Stomach (tissue), 4 donors: Measurements from ENCODE around the gene MAPK7.

Experiments used
- CTCF ChIP-seq, 7 experiments: fragments of 450-650 bp in 4 of 7; fragments of 200-600 bp in 3 of 7; sonication (generic) in 3 of 7; IDR thresholded peaks; one replicate each; pipeline ENCODE4 v1.5.1; 2016 to 2019; ENCODE audit warnings: antibody characterized with exemption in 7 of 7, control low read depth in 2 of 7, mild to moderate bottlenecking in 1 of 7
- EP300 ChIP-seq: sonication (generic); formaldehyde crosslinking; IDR thresholded peaks from one replicate; pipeline ENCODE4 v1.6.1; 2017; ENCODE audit warnings: antibody characterized with exemption
- POLR2A ChIP-seq, 4 donors: fragments of 450-650 bp; IDR thresholded peaks; one replicate each; pipeline ENCODE4 v1.6.1; 2016; ENCODE audit warnings: antibody characterized with exemption in 4 of 4, control low read depth in 2 of 4, mild to moderate bottlenecking in 1 of 4, moderate library complexity in 1 of 4
- POLR2AphosphoS5 ChIP-seq, 3 donors: sonication (generic); formaldehyde crosslinking; IDR thresholded peaks; one replicate each; pipeline ENCODE4 v1.6.1; 2016; ENCODE audit warnings: antibody characterized with exemption in 3 of 3

GRCh38 chr17:19382531-19383444, 4.5 kb downstream of the MAPK7 start:
- TF ChIP-seq CTCF (IDR thresholded peaks at IDR 0.05) (no peak), POLR2A (IDR thresholded peaks at IDR 0.05) (no peak), POLR2AphosphoS5 (IDR thresholded peaks at IDR 0.05) (no peak), EP300 (no peak)
